ENCODE measurements around the gene TBC1D32.
"Not testable (repeated sequence)": the region's sequence is repeated elsewhere in the genome, so short reads cannot be mapped to it uniquely, and the experiment has no call there.

The TBC1D32 gene

GRCh38 chr6:121223212-121223611, 111.1 kb downstream of the TBC1D32 start:
- H3K4me3 ChIP-seq (ENCODE audit: low read depth, low read length), result no peak overlapping the region
- no peak for TF ChIP-seq CTCF (IDR thresholded peaks at IDR 0.05; ENCODE audit: borderline replicate concordance, insufficient read depth, low read depth, low read length)

- TF ChIP-seq CTCF (IDR thresholded peaks at IDR 0.05; ENCODE audit: borderline replicate concordance, insufficient read depth, low read depth, low read length), result no peak
Measured at GRCh38 chr6:121222656-121223055, 111.6 kb downstream of the TBC1D32 start.

GRCh38 chr6:121216928-121217327, 117.4 kb downstream of the TBC1D32 start:
- TF ChIP-seq CTCF (IDR thresholded peaks at IDR 0.05; ENCODE audit: borderline replicate concordance, insufficient read depth, low read depth, low read length), result no peak
- H3K4me3 ChIP-seq (ENCODE audit: low read depth, low read length), result no peak overlapping the region

More at GRCh38 chr6:121222656-121223055, 111.6 kb downstream of the TBC1D32 start:
- H3K4me3 ChIP-seq (ENCODE audit: low read depth, low read length), result no peak overlapping the region

GRCh38 chr6:121213341-121213740, 120.9 kb downstream of the TBC1D32 start:
- not testable (repeated sequence) for H3K4me3 ChIP-seq (ENCODE audit: low read depth, low read length)

- H3K4me3 ChIP-seq (ENCODE audit: low read depth, low read length), result no peak overlapping the region
- no peak for TF ChIP-seq CTCF (IDR thresholded peaks at IDR 0.05; ENCODE audit: borderline replicate concordance, insufficient read depth, low read depth, low read length)
Measured at GRCh38 chr6:121210943-121211342, 123.3 kb downstream of the TBC1D32 start.

GRCh38 chr6:121205569-121205968, 128.7 kb downstream of the TBC1D32 start:
- no peak for TF ChIP-seq CTCF (IDR thresholded peaks at IDR 0.05; ENCODE audit: borderline replicate concordance, insufficient read depth, low read depth, low read length)
- H3K4me3 ChIP-seq (ENCODE audit: low read depth, low read length), result no peak overlapping the region

GRCh38 chr6:121201105-121201504, 133.2 kb downstream of the TBC1D32 start:
- no peak for TF ChIP-seq CTCF (IDR thresholded peaks at IDR 0.05; ENCODE audit: borderline replicate concordance, insufficient read depth, low read depth, low read length)
- no peak overlapping the region for H3K4me3 ChIP-seq (ENCODE audit: low read depth, low read length)

- not testable (repeated sequence) for H3K4me3 ChIP-seq (ENCODE audit: low read depth, low read length)
Measured at GRCh38 chr6:121196042-121196441, 138.2 kb downstream of the TBC1D32 start.

All from GM12875 (cell line).